ENCODE data around the gene L3MBTL4.

L3MBTL4 gene

GRCh38 chr18:6251084-6251483 lies 163.6 kb downstream of the L3MBTL4 start:
- no peak for DNase-seq (ENCODE audit: low read depth)

- no peak for DNase-seq (ENCODE audit: low read depth)
These were observed 164.9 kb downstream of the L3MBTL4 start for GRCh38 chr18:6249788-6250187.

DNA sequence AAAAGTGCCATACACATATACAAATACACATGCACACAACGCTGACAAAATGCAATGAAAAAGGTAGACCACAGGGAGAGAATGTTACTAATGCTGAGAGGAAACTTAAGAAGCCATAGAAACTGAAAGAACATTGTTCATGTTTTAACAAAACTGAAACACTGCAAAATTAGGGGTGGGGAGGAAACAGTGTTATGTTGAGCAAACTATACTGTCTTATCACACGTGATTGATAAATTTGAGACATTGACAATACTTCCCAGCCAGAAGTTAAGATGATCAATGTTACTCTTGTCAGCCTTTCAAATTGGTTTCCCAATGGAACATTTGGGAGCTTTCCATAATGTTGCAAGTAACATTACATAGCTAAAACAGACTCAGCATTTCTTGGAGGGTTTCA lies 165.5 kb downstream of the L3MBTL4 start:
- DNase-seq (ENCODE audit: low read depth) = no peak

- no peak for DNase-seq (ENCODE audit: low read depth)
These were observed 166.7 kb downstream of the L3MBTL4 start for GRCh38 chr18:6248017-6248416.

- no peak for DNase-seq (ENCODE audit: low read depth)
These were observed 172.7 kb downstream of the L3MBTL4 start for GRCh38 chr18:6242004-6242403.

DNA sequence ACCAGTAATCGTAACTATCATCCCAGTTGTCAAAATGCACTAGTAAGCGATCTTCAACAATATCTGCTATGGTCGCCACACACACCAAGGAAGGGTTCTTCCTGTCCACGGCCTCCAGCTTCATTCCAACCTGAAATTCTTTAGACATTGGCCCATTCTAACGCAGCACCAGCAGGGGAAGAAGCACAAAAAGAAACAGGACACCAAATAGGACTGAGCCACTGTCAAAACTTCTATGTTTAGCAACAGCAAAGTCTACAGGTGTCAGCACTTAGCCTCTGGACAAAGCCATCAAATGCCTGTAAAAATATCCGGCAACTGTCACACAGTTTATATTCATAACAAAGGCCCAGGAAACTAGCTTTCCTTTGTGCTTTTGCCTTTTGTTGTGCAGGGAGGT lies 175.0 kb downstream of the L3MBTL4 start:
- DNase-seq (ENCODE audit: low read depth) = no peak

DNA sequence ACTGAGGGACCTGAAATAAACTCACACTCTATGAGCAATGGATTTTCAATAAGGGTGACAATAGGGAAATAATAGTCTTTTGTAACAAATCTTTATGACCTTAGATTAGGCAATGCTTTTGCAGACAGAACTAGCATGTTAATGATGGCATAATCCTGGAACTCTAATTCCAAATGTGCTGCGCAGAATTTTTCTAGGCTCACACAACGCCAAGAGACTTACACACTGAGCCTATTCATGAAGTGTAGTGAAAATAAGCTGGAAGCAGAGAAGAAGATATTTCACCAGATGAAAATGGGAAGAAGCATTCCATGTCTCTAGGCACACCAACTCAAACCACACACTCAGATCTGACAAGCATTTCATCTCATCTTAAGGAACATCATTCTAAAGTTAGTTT lies 178.5 kb downstream of the L3MBTL4 start:
- no peak for DNase-seq (ENCODE audit: low read depth)

DNA sequence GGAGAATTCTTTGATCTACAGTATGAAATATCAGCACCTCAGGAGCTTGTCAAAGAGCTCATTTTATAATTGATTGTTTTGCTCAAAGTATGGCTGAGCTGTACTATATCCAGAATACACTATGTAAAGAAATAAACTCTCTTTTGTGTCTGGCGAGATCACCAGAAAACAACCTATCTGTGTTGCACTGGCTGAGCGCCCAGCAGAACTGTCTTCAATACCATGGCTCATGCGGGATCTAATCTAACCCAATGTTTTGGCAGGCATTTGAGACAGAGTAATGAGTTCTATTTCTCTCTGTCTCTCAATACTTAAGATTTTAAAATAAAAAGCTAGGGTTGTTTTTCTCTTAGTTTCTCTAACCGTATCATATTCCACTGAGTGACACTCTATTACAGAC lies 192.4 kb downstream of the L3MBTL4 start:
- no peak for DNase-seq (ENCODE audit: low read depth)

- DNase-seq (ENCODE audit: low read depth) = no peak
These were observed 193.1 kb downstream of the L3MBTL4 start for GRCh38 chr18:6221602-6222014.

DNA sequence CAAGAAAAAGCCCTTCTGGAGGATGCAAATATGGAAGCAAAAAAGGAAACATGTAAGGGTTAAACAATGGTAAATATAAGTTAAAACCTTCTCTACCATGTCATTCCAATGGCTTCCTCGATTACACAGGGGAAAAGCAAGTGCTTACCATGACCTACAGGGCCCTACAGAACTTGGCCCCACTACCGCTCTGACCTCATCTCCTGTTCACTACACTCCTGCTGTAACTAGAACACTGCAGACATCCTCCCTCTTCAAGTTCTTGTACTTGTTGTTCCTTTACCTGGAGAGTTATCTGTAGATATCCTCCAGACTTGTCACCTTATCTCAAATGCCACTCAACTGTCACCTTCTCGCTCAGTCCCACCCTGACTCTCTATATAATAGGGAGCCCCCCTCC lies 194.6 kb downstream of the L3MBTL4 start:
- no peak for DNase-seq (ENCODE audit: low read depth)

- no peak for DNase-seq (ENCODE audit: low read depth)
These were observed 195.5 kb downstream of the L3MBTL4 start for GRCh38 chr18:6219116-6219717.

- no peak for DNase-seq (ENCODE audit: low read depth)
These were observed 198.8 kb downstream of the L3MBTL4 start for GRCh38 chr18:6215888-6216287.

GRCh38 chr18:6211174-6211504 lies 203.6 kb downstream of the L3MBTL4 start:
- DNase-seq (ENCODE audit: low read depth) = no peak

- DNase-seq (ENCODE audit: low read depth) = no peak
These were observed 204.2 kb downstream of the L3MBTL4 start for GRCh38 chr18:6210349-6211173.

DNA sequence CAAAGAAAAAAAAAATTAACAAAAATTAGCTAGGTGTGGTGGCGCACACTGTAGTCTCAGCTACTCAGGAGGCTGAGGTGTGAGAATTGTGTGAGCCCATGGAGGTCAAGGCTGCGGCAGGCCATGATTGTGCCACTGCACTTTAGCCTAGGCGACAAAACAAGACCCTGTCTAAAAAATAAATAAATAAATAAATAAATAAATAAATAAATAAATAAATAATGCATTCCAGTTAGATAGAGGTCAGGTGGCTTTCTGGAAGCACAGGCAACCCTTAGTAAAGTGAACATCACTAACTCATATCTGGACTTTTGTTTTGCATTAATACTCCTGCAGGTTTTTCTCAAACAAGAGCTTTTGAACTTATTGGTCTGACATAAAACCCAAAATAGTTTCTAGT lies 206.8 kb downstream of the L3MBTL4 start:
- DNase-seq (ENCODE audit: low read depth) = no peak

GRCh38 chr18:6207116-6207515 lies 207.6 kb downstream of the L3MBTL4 start:
- DNase-seq (ENCODE audit: low read depth) = no peak

GRCh38 chr18:6205706-6206105 lies 209.0 kb downstream of the L3MBTL4 start:
- no peak for DNase-seq (ENCODE audit: low read depth)

- DNase-seq (ENCODE audit: low read depth) = no peak
These were observed 210.2 kb downstream of the L3MBTL4 start for GRCh38 chr18:6204476-6204875.

DNA sequence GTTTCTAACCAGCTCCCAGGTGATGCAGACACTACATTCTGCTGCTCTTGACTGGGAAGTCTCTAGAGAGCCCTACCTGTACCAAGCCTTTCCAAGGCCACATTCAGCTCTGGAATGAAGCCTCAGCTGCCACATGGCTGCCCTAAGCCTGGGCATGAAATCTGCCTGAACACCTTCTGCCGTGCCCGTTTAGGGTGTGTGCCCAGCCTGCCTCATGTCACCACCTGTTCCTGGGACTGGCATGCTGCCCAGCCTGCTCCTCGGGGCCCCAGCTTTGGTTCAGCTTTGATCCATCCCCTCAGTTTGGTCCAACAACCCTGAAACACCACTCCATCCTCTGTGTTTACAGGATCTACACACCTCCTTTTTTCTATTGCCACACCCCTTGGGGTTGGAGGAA lies 210.9 kb downstream of the L3MBTL4 start:
- DNase-seq (ENCODE audit: low read depth) = no peak

GRCh38 chr18:6202861-6203260 lies 211.8 kb downstream of the L3MBTL4 start:
- DNase-seq (ENCODE audit: low read depth) = no peak

DNA sequence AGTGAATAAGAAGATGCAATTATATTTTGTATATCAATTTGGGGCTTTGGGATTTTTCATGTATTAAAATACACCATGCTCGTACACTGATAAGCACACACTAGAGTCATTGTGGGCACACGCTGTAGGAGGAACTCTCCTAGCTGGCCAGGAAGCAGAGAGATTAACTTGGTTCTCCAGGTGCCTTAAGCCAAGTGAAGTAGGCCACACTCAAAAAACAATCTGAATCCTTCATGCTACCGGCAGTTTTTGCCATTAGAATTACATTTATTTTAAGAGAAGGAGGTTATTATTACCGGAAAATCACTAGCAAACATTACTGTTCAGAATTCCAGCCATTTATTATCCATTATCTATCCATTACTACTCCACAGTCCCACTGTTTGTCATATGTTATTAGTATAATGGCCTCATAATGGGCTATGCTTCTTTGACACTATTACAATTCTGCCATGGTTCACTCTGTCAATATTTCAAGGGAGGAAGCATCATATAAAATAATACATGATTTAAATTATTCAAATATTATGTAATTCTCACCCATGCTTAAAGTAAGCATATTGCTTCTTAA lies 214.4 kb downstream of the L3MBTL4 start:
- DNase-seq (ENCODE audit: low read depth) = no peak

- DNase-seq (ENCODE audit: low read depth) = no peak
These were observed 214.9 kb downstream of the L3MBTL4 start for GRCh38 chr18:6199777-6200176.

DNA sequence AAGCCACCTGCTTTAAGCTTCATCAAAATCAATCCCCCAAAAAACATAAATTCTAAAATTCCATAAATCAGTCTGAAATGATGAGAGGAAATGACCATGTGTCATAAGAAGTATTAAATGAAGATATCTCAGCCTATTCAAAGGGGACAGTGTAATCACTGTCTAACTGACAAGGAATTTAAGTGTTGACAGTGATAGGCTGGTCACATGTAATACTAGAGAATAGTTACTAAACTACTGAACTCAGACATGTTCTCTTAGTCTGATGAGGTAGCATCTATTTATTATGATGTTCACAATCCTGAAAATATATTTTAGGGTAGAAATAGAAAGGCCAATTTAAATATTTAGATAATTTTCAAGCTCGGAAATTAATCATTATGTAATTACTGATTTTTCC lies 216.1 kb downstream of the L3MBTL4 start:
- no peak for DNase-seq (ENCODE audit: low read depth)

- no peak for DNase-seq (ENCODE audit: low read depth)
These were observed 220.1 kb downstream of the L3MBTL4 start for GRCh38 chr18:6194640-6195039.

All from activated T-cell treated with anti-CD3 and anti-CD28 coated beads for 48 hours (primary cell).